Measurements from ENCODE around the gene FRMD1. TPM values are rescaled to one million over a fixed set of nuclear protein-coding genes. Genes with fewer than 3 reads are reported as not detected.

FRMD1 gene
- total RNA-seq, 2 donors from 2014 or later = not detected

DNA sequence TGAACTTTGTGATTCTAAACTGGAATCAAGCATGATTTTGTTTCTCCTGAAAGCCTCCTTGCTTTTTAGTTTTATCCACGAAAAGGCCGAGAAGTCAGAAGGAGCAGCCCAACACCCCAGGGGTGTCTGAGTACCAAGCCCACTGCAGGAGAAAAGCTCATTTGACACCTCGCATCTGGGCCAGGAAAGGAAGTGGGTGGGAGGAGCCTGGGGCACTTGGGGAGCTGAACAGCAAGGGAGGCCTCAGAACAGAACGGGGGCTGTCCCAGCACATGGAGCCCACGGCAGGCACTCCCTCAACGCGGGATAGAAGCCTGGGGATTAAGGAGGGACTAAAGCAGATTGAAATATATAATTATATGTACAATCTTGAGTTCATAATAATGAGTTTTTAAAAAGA lies 75.0 kb downstream of the FRMD1 start:
- Histone ChIP-seq H3K4me3 (no peak overlapping the region), H3K27me3 (no peaks in the 10 kb centered on the region), H3K4me1 (no peaks in the 10 kb centered on the region), H3K27ac (no peak overlapping the region), H3K36me3 (replicated peaks in 1 of 2; ENCODE audit: insufficient read depth in 1 of 2, low read depth in 2 of 2) (no peaks in the 10 kb centered on the region), H3K9me3 (no peaks in the 10 kb centered on the region)
- WGBS, 2 donors = 78 to 89% methylated on average over 7 of the region's 7 CpGs
- DNase-seq (no peak), ATAC-seq (no peak)
- TF ChIP-seq, protein P1, sequence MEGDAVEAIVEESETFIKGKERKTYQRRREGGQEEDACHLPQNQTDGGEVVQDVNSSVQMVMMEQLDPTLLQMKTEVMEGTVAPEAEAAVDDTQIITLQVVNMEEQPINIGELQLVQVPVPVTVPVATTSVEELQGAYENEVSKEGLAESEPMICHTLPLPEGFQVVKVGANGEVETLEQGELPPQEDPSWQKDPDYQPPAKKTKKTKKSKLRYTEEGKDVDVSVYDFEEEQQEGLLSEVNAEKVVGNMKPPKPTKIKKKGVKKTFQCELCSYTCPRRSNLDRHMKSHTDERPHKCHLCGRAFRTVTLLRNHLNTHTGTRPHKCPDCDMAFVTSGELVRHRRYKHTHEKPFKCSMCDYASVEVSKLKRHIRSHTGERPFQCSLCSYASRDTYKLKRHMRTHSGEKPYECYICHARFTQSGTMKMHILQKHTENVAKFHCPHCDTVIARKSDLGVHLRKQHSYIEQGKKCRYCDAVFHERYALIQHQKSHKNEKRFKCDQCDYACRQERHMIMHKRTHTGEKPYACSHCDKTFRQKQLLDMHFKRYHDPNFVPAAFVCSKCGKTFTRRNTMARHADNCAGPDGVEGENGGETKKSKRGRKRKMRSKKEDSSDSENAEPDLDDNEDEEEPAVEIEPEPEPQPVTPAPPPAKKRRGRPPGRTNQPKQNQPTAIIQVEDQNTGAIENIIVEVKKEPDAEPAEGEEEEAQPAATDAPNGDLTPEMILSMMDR (IDR thresholded peaks at IDR 0.05) = no peak
- no peak for TF ChIP-seq POLR2A (IDR thresholded peaks at IDR 0.05)
- intact Hi-C loops (cut with DNase I) = no loop called here

Other genes starting within 250 kb of the FRMD1 start
- 1 to 10 TPM in 1 of 2 donors, not detected in 1; 1.8 TPM for gene KIF25, start 81.5 kb downstream of the FRMD1 start, total RNA-seq
- 1 to 10 TPM; 4.9 to 5.4 TPM for gene DACT2, start 240.6 kb upstream of the FRMD1 start, total RNA-seq